ENCODE data around the gene SMIM33.
A peak's percentile ranks its signal among the peaks of the same experiment; 100 is the strongest.

SMIM33 gene

GRCh38 chr5:139456776-139457175 lies 14.0 kb upstream of the SMIM33 start:
- in situ Hi-C loops (cut with MboI; ENCODE audit: low sequenced_read_pairs, unreplicated experiment), result no loop called here
- TF ChIP-seq CTCF (IDR thresholded peaks at IDR 0.05; ENCODE audit: borderline replicate concordance, control extremely low read depth, extremely low read depth, insufficient read depth, missing control alignments), result no peak
- DNase-seq (ENCODE audit: low spot score), result no peak

GRCh38 chr5:139457241-139457640 lies 13.6 kb upstream of the SMIM33 start:
- DNase-seq (ENCODE audit: low spot score), result no peak
- TF ChIP-seq CTCF (IDR thresholded peaks at IDR 0.05; ENCODE audit: borderline replicate concordance, control extremely low read depth, extremely low read depth, insufficient read depth, missing control alignments), result no peak
- in situ Hi-C loops (cut with MboI; ENCODE audit: low sequenced_read_pairs, unreplicated experiment), result no loop called here

- DNase-seq (ENCODE audit: low spot score), result peak; percentile 69
- no peak for TF ChIP-seq CTCF (IDR thresholded peaks at IDR 0.05; ENCODE audit: borderline replicate concordance, control extremely low read depth, extremely low read depth, insufficient read depth, missing control alignments)
- in situ Hi-C loops (cut with MboI; ENCODE audit: low sequenced_read_pairs, unreplicated experiment), result no loop called here
Measured at GRCh38 chr5:139457653-139458306, 13.0 kb upstream of the SMIM33 start.

GRCh38 chr5:139458580-139459407 lies 12.0 kb upstream of the SMIM33 start:
- in situ Hi-C loops (cut with MboI; ENCODE audit: low sequenced_read_pairs, unreplicated experiment), result no loop called here
- DNase-seq (ENCODE audit: low spot score), result peak; percentile 77
- TF ChIP-seq CTCF (IDR thresholded peaks at IDR 0.05; ENCODE audit: borderline replicate concordance, control extremely low read depth, extremely low read depth, insufficient read depth, missing control alignments), result no peak

- in situ Hi-C loops (cut with MboI; ENCODE audit: low sequenced_read_pairs, unreplicated experiment), result no loop called here
- no peak for TF ChIP-seq CTCF (IDR thresholded peaks at IDR 0.05; ENCODE audit: borderline replicate concordance, control extremely low read depth, extremely low read depth, insufficient read depth, missing control alignments)
- DNase-seq (ENCODE audit: low spot score), result peak; percentile 68
Measured at GRCh38 chr5:139459451-139459934, 11.3 kb upstream of the SMIM33 start.

- in situ Hi-C loops (cut with MboI; ENCODE audit: low sequenced_read_pairs, unreplicated experiment), result no loop called here
- DNase-seq (ENCODE audit: low spot score), result no peak
- no peak for TF ChIP-seq CTCF (IDR thresholded peaks at IDR 0.05; ENCODE audit: borderline replicate concordance, control extremely low read depth, extremely low read depth, insufficient read depth, missing control alignments)
Measured at GRCh38 chr5:139460455-139460854, 10.3 kb upstream of the SMIM33 start.

All from GM13976 (cell line).